ENCODE measurements around the gene C1orf232. TPM values are rescaled to one million over a fixed set of nuclear protein-coding genes. Genes with fewer than 3 reads are reported as not detected.

The C1orf232 gene
- total RNA-seq, 4 donors from 2014 or later, result not detected

GRCh38 chr1:26114165-26114927, 54.4 kb downstream of the C1orf232 start:
- H3K27ac ChIP-seq, result no peak overlapping the region
- peaks cover 0 to 41% (median 0%) of the 10 kb centered on the region in 3 donors for H3K36me3 ChIP-seq
- no peak for DNase-seq

More at GRCh38 chr1:26114165-26114927, 54.4 kb downstream of the C1orf232 start:
- Histone ChIP-seq H3K9me3 (no peaks in the 10 kb centered on the region), H3K4me3 (peak overlapping the region in 1 of 4 donors; percentile 86), H3K4me1 (peaks cover 0 to 21% (median 0%) of the 10 kb centered on the region in 4 donors), H3K27me3 (no peaks in the 10 kb centered on the region)
- no peak for TF ChIP-seq POLR2A (IDR thresholded peaks at IDR 0.05)
- TF ChIP-seq CTCF (IDR thresholded peaks at IDR 0.05), result no peak

Other genes starting within 250 kb of the C1orf232 start
- gene PAFAH2, start 170.9 kb downstream of the C1orf232 start, total RNA-seq, result 10 to 100 TPM; 15.7 to 57.8 (median 48.4) TPM
- not detected for gene EXTL1, start 147.2 kb downstream of the C1orf232 start, total RNA-seq
- gene SLC30A2, start 122.8 kb downstream of the C1orf232 start, total RNA-seq, result 10 to 100 TPM in 1 of 4 donors, 1 to 10 TPM in 1, under 1 TPM in 1, not detected in 1; 0.18 to 13.2 (median 1.7) TPM
- gene TRIM63, start 101.3 kb downstream of the C1orf232 start, total RNA-seq, result under 1 TPM in 2 of 4 donors, not detected in 2; 0.53 to 0.95 TPM
- 10 to 100 TPM in 3 of 4 donors, 1 to 10 TPM in 1; 8.3 to 13.2 (median 12.4) TPM for gene PDIK1L, start 57.1 kb downstream of the C1orf232 start, total RNA-seq
- gene FAM110D, start 9.9 kb downstream of the C1orf232 start, total RNA-seq, result 1 to 10 TPM in 3 of 4 donors, not detected in 1; 1.3 to 6.6 (median 1.3) TPM
- 10 to 100 TPM; 11.7 to 19.5 (median 15.5) TPM for gene ZNF593, start 945 bp upstream of the C1orf232 start, total RNA-seq
- gene ZNF593OS, start 2.9 kb upstream of the C1orf232 start, total RNA-seq, result not detected
- gene CNKSR1, start 8.5 kb upstream of the C1orf232 start, total RNA-seq, result 100 to 1,000 TPM in 2 of 4 donors, 10 to 100 TPM in 2; 28.9 to 160 (median 105) TPM
- gene CATSPER4, start 21.6 kb upstream of the C1orf232 start, total RNA-seq, result not detected
- gene CEP85, start 65.2 kb upstream of the C1orf232 start, total RNA-seq, result 10 to 100 TPM; 11.0 to 32.2 (median 12.9) TPM
- 10 to 100 TPM; 62.7 to 91.8 (median 89.6) TPM for gene SH3BGRL3, start 111.1 kb upstream of the C1orf232 start, total RNA-seq
- gene UBXN11, start 137.7 kb upstream of the C1orf232 start, total RNA-seq, result 10 to 100 TPM in 3 of 4 donors, 1 to 10 TPM in 1; 3.9 to 68.5 (median 18.2) TPM
- 100 to 1,000 TPM in 1 of 4 donors, 10 to 100 TPM in 1, 1 to 10 TPM in 2; 4.7 to 135 (median 13.6) TPM for gene CD52, start 149.0 kb upstream of the C1orf232 start, total RNA-seq
- gene CRYBG2, start 185.2 kb upstream of the C1orf232 start, total RNA-seq, result 10 to 100 TPM in 3 of 4 donors, not detected in 1; 42.0 to 51.9 (median 51.8) TPM
- gene ZNF683, start 203.8 kb upstream of the C1orf232 start, total RNA-seq, result not detected
- gene LIN28A, start 241.9 kb upstream of the C1orf232 start, total RNA-seq, result not detected

All from Peyer's patch (tissue), 4 donors.